Germinal center (tissue), 1 donor: Measurements from ENCODE around the gene RAB8B.
A peak's percentile ranks its signal among the peaks of the same experiment; 100 is the strongest.
"Not testable (repeated sequence)": the region's sequence is repeated elsewhere in the genome, so short reads cannot be mapped to it uniquely, and the experiment has no call there.

Experiments
- DNase-seq: peaks from one replicate; pipeline ENCODE4 v3.0.0; 2012; ENCODE audit warnings: mixed read lengths, low spot score

The RAB8B gene

GRCh38 chr15:63186065-63186464 lies 3.3 kb upstream of the RAB8B start:
- no peak for DNase-seq

- DNase-seq: no peak
These were observed 1.7 kb upstream of the RAB8B start for GRCh38 chr15:63187589-63188226.

GRCh38 chr15:63188247-63188925 lies 1.0 kb upstream of the RAB8B start:
- no peak for DNase-seq

- DNase-seq: no peak
These were observed 749 bp downstream of the RAB8B start for GRCh38 chr15:63189941-63190768.

- DNase-seq: no peak
These were observed 1.6 kb downstream of the RAB8B start for GRCh38 chr15:63190769-63191649.

GRCh38 chr15:63191895-63192618 lies 2.7 kb downstream of the RAB8B start:
- peak; percentile 45 for DNase-seq

GRCh38 chr15:63192619-63193206 lies 3.3 kb downstream of the RAB8B start:
- no peak for DNase-seq

GRCh38 chr15:63194302-63194701 lies 4.9 kb downstream of the RAB8B start:
- no peak for DNase-seq

GRCh38 chr15:63194880-63195568 lies 5.6 kb downstream of the RAB8B start:
- DNase-seq: no peak

- no peak for DNase-seq
These were observed 6.2 kb downstream of the RAB8B start for GRCh38 chr15:63195569-63196015.

GRCh38 chr15:63196842-63197241 lies 7.4 kb downstream of the RAB8B start:
- DNase-seq: no peak

- no peak for DNase-seq
These were observed 8.2 kb downstream of the RAB8B start for GRCh38 chr15:63197626-63198025.

- DNase-seq: no peak
These were observed 9.2 kb downstream of the RAB8B start for GRCh38 chr15:63198371-63199250.

GRCh38 chr15:63200464-63201249 lies 11.3 kb downstream of the RAB8B start:
- no peak for DNase-seq

GRCh38 chr15:63202861-63203260 lies 13.5 kb downstream of the RAB8B start:
- DNase-seq: no peak

GRCh38 chr15:63203451-63204090 lies 14.2 kb downstream of the RAB8B start:
- no peak for DNase-seq

- no peak for DNase-seq
These were observed 16.7 kb downstream of the RAB8B start for GRCh38 chr15:63206079-63206478.

- not testable (repeated sequence) for DNase-seq
These were observed 19.4 kb downstream of the RAB8B start for GRCh38 chr15:63208824-63209223.
